ENCODE measurements around the gene MLNR. TPM values are rescaled to one million over a fixed set of nuclear protein-coding genes. Genes with fewer than 3 reads are reported as not detected.

The MLNR gene
- total RNA-seq (2021) (not detected in 3 replicates), Bru-seq, nascent RNA (percentile 12 among the genes with signal in this experiment)
- long read RNA-seq, experiment 1, partial matches to known transcripts, result 0 of 3 reads
- long read RNA-seq, experiment 1, other reads (novel, unspliced or antisense), result 1 of 3 reads
- long read RNA-seq, experiment 2, result 0 reads
- long read RNA-seq, experiment 3, result 0 reads

GRCh38 chr13:49220036-49220855, at the start of gene MLNR:
Gene MLNR (plus strand): TSS chr13:49220338. CDS start chr13:49220338, 0 bp downstream.
- ChIA-PET POLR2A (no interaction called here), CTCF (interaction anchor here (1.0 to 1.2 kb wide), 4 partner anchors 9 to 61 kb away, joined by 3 to 4 read pairs (median 4); partner anchors contain the start of gene CDADC1)
- Mint-ChIP-seq H3K9me3 (no peaks in the 10 kb centered on the region), H3K27ac (no peak within 1 kb of the TSS), H3K4me3 (peak within 1 kb of the TSS; percentile 69), H3K4me1 (peaks cover 25% of the 10 kb centered on the region), H3K27me3 (ENCODE audit: low read depth) (peaks cover 94% of the 10 kb centered on the region), H3K36me3 (0 out of 2 replicates have a peak, but pooled peaks cover 3% of the 10 kb centered on the region)
- peak; percentile 76 for ATAC-seq
- DNase-seq (ENCODE audit: low spot score), result peak; percentile 64
- TF ChIP-seq FOXP1 (CRISPR knock-in tag; IDR thresholded peaks at IDR 0.05; ENCODE audit: borderline replicate concordance) (peak; percentile 97), OVOL2 (CRISPR knock-in tag; IDR thresholded peaks at IDR 0.05; ENCODE audit: borderline replicate concordance) (no peak), ZNF532 (CRISPR knock-in tag; IDR thresholded peaks at IDR 0.05; ENCODE audit: borderline replicate concordance) (no peak), TCF7 (CRISPR knock-in tag; IDR thresholded peaks at IDR 0.05; ENCODE audit: low read depth) (peak; percentile 55; the same call in 1 of the 2 replicates), TEAD4 (CRISPR knock-in tag; IDR thresholded peaks at IDR 0.05) (peak; percentile 61; the same call in 1 of the 2 replicates), E2F4 (CRISPR knock-in tag; IDR thresholded peaks at IDR 0.05; ENCODE audit: borderline replicate concordance, low read depth) (no peak; the same call in 1 of the 2 replicates), ZNF232 (CRISPR knock-in tag; IDR thresholded peaks at IDR 0.05) (peak; percentile 83; the same call in 1 of the 2 replicates), GABPB1 (CRISPR knock-in tag; IDR thresholded peaks at IDR 0.05) (0 out of 2 replicates have a peak, but pooled peaks have one; percentile 4), EMX1 (CRISPR knock-in tag; IDR thresholded peaks at IDR 0.05) (no peak), GTF2I (CRISPR knock-in tag; conservative IDR thresholded peaks at IDR 0.05) (no peak), ZMAT4 (CRISPR knock-in tag; IDR thresholded peaks at IDR 0.05) (no peak), NR2C2 (CRISPR knock-in tag; IDR thresholded peaks at IDR 0.05) (peak; percentile 75; the same call in 1 of the 2 replicates), ZNF219 (CRISPR knock-in tag; IDR thresholded peaks at IDR 0.05; ENCODE audit: borderline replicate concordance) (0 out of 2 replicates have a peak, but pooled peaks have one; percentile 14), ZNF396 (CRISPR knock-in tag; IDR thresholded peaks at IDR 0.05; ENCODE audit: borderline replicate concordance) (no peak), ZNF671 (CRISPR knock-in tag; IDR thresholded peaks at IDR 0.05) (no peak), SMAD4 (CRISPR knock-in tag; IDR thresholded peaks at IDR 0.05) (peak; percentile 86; the same call in 1 of the 2 replicates)
- TF ChIP-seq, protein P1, sequence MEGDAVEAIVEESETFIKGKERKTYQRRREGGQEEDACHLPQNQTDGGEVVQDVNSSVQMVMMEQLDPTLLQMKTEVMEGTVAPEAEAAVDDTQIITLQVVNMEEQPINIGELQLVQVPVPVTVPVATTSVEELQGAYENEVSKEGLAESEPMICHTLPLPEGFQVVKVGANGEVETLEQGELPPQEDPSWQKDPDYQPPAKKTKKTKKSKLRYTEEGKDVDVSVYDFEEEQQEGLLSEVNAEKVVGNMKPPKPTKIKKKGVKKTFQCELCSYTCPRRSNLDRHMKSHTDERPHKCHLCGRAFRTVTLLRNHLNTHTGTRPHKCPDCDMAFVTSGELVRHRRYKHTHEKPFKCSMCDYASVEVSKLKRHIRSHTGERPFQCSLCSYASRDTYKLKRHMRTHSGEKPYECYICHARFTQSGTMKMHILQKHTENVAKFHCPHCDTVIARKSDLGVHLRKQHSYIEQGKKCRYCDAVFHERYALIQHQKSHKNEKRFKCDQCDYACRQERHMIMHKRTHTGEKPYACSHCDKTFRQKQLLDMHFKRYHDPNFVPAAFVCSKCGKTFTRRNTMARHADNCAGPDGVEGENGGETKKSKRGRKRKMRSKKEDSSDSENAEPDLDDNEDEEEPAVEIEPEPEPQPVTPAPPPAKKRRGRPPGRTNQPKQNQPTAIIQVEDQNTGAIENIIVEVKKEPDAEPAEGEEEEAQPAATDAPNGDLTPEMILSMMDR (IDR thresholded peaks at IDR 0.05), result 0 out of 2 replicates have a peak, but pooled peaks have one; percentile 12
- TF ChIP-seq, protein P2, sequence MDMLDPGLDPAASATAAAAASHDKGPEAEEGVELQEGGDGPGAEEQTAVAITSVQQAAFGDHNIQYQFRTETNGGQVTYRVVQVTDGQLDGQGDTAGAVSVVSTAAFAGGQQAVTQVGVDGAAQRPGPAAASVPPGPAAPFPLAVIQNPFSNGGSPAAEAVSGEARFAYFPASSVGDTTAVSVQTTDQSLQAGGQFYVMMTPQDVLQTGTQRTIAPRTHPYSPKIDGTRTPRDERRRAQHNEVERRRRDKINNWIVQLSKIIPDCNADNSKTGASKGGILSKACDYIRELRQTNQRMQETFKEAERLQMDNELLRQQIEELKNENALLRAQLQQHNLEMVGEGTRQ (CRISPR knock-in tag; IDR thresholded peaks at IDR 0.05), result no peak
- TF ChIP-seq, protein P3, sequence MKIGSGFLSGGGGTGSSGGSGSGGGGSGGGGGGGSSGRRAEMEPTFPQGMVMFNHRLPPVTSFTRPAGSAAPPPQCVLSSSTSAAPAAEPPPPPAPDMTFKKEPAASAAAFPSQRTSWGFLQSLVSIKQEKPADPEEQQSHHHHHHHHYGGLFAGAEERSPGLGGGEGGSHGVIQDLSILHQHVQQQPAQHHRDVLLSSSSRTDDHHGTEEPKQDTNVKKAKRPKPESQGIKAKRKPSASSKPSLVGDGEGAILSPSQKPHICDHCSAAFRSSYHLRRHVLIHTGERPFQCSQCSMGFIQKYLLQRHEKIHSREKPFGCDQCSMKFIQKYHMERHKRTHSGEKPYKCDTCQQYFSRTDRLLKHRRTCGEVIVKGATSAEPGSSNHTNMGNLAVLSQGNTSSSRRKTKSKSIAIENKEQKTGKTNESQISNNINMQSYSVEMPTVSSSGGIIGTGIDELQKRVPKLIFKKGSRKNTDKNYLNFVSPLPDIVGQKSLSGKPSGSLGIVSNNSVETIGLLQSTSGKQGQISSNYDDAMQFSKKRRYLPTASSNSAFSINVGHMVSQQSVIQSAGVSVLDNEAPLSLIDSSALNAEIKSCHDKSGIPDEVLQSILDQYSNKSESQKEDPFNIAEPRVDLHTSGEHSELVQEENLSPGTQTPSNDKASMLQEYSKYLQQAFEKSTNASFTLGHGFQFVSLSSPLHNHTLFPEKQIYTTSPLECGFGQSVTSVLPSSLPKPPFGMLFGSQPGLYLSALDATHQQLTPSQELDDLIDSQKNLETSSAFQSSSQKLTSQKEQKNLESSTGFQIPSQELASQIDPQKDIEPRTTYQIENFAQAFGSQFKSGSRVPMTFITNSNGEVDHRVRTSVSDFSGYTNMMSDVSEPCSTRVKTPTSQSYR (CRISPR knock-in tag; IDR thresholded peaks at IDR 0.05), result 0 out of 2 replicates have a peak, but pooled peaks have one; percentile 59
- TF ChIP-seq, protein P4, sequence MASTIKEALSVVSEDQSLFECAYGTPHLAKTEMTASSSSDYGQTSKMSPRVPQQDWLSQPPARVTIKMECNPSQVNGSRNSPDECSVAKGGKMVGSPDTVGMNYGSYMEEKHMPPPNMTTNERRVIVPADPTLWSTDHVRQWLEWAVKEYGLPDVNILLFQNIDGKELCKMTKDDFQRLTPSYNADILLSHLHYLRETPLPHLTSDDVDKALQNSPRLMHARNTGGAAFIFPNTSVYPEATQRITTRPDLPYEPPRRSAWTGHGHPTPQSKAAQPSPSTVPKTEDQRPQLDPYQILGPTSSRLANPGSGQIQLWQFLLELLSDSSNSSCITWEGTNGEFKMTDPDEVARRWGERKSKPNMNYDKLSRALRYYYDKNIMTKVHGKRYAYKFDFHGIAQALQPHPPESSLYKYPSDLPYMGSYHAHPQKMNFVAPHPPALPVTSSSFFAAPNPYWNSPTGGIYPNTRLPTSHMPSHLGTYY (CRISPR knock-in tag; IDR thresholded peaks at IDR 0.05), result no peak
- TF ChIP-seq, protein P5, sequence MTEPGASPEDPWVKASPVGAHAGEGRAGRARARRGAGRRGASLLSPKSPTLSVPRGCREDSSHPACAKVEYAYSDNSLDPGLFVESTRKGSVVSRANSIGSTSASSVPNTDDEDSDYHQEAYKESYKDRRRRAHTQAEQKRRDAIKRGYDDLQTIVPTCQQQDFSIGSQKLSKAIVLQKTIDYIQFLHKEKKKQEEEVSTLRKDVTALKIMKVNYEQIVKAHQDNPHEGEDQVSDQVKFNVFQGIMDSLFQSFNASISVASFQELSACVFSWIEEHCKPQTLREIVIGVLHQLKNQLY (CRISPR knock-in tag; IDR thresholded peaks at IDR 0.05), result no peak
